Neural crest cell (in vitro differentiated cells): Measurements from ENCODE around the gene TMEM59L. TPM values are rescaled to one million over a fixed set of nuclear protein-coding genes. Genes with fewer than 3 reads are reported as not detected.

ENCODE experiments used
- DNase-seq: peaks from one replicate; pipeline ENCODE4 v3.0.0; 2021; ENCODE audit warnings: low read depth, mixed read lengths, low spot score
- H3K27ac Mint-ChIP-seq: one replicate; pipeline ENCODE4 v1.8.0; 2021; ENCODE audit warnings: mild to moderate bottlenecking, mixed read lengths; ENCODE audit not compliant: unreplicated experiment
- H3K27me3 Mint-ChIP-seq: 2 replicates; pipeline ENCODE4 v1.8.0; 2021; ENCODE audit warnings: low read depth, mild to moderate bottlenecking, mixed read lengths
- H3K36me3 Mint-ChIP-seq: 2 replicates; pipeline ENCODE4 v1.8.0; 2021; ENCODE audit warnings: low read depth, mild to moderate bottlenecking, mixed read lengths
- H3K4me1 Mint-ChIP-seq: 2 replicates; pipeline ENCODE4 v1.8.0; 2021; ENCODE audit warnings: mixed read lengths
- H3K4me3 Mint-ChIP-seq: one replicate; pipeline ENCODE4 v1.8.0; 2021; ENCODE audit warnings: mild to moderate bottlenecking, mixed read lengths
- H3K9me3 Mint-ChIP-seq: 2 replicates; pipeline ENCODE4 v1.8.0; 2021; ENCODE audit warnings: mixed read lengths
- CTCF ChIP-seq: fragments of 200-600 bp; sonication (generic); conservative IDR thresholded peaks from 2 replicates; pipeline ENCODE4 v1.5.0; 2021; ENCODE audit warnings: antibody characterized with exemption, mild to moderate bottlenecking
- total RNA-seq: library from RNA; stranded (reverse); gene quantifications from 2 replicates; pipeline ENCODE4 v1.2.1, GENCODE V29; 2021

The TMEM59L gene
- total RNA-seq, 1 donor from 2014 or later, result 6.4 TPM

GRCh38 chr19:18644196-18645034 lies 31.7 kb downstream of the TMEM59L start:
- Mint-ChIP-seq H3K4me1 (peaks cover 34% of the 10 kb centered on the region), H3K27ac (no peak overlapping the region), H3K9me3 (no peaks in the 10 kb centered on the region), H3K4me3 (peak overlapping the region; percentile 18), H3K36me3 (no peaks in the 10 kb centered on the region), H3K27me3 (no peaks in the 10 kb centered on the region)
- DNase-seq, result no peak
- TF ChIP-seq CTCF, result no peak

- peaks cover 41% of the 10 kb centered on the region for H3K4me1 Mint-ChIP-seq
- H3K4me3 Mint-ChIP-seq, result peak overlapping the region; percentile 38
- no peaks in the 10 kb centered on the region for H3K36me3 Mint-ChIP-seq
- no peak overlapping the region for H3K27ac Mint-ChIP-seq
- TF ChIP-seq CTCF, result no peak
- no peaks in the 10 kb centered on the region for H3K9me3 Mint-ChIP-seq
- H3K27me3 Mint-ChIP-seq, result no peaks in the 10 kb centered on the region
- DNase-seq, result no peak
Observed at GRCh38 chr19:18645035-18645511, 32.4 kb downstream of the TMEM59L start.

GRCh38 chr19:18646535-18647370 lies 34.1 kb downstream of the TMEM59L start:
- no peak for TF ChIP-seq CTCF
- Mint-ChIP-seq H3K36me3 (no peaks in the 10 kb centered on the region), H3K27me3 (no peaks in the 10 kb centered on the region), H3K4me3 (peak overlapping the region; percentile 22), H3K27ac (no peak overlapping the region), H3K4me1 (peaks cover 58% of the 10 kb centered on the region), H3K9me3 (no peaks in the 10 kb centered on the region)
- no peak for DNase-seq

- peak overlapping the region; percentile 22 for H3K4me3 Mint-ChIP-seq
- no peak for DNase-seq
- H3K9me3 Mint-ChIP-seq, result no peaks in the 10 kb centered on the region
- H3K36me3 Mint-ChIP-seq, result no peaks in the 10 kb centered on the region
- no peak for TF ChIP-seq CTCF
- H3K27me3 Mint-ChIP-seq, result no peaks in the 10 kb centered on the region
- H3K27ac Mint-ChIP-seq, result no peak overlapping the region
- H3K4me1 Mint-ChIP-seq, result peaks cover 61% of the 10 kb centered on the region
Observed at GRCh38 chr19:18647371-18647767, 34.7 kb downstream of the TMEM59L start.

- peaks cover 61% of the 10 kb centered on the region for H3K4me1 Mint-ChIP-seq
- no peak for TF ChIP-seq CTCF
- H3K9me3 Mint-ChIP-seq, result no peaks in the 10 kb centered on the region
- no peak overlapping the region for H3K27ac Mint-ChIP-seq
- no peaks in the 10 kb centered on the region for H3K36me3 Mint-ChIP-seq
- H3K27me3 Mint-ChIP-seq, result no peaks in the 10 kb centered on the region
- DNase-seq, result no peak
- no peak overlapping the region for H3K4me3 Mint-ChIP-seq
Observed at GRCh38 chr19:18647807-18648206, 35.1 kb downstream of the TMEM59L start.
